Activated T-cell treated with anti-CD3 and anti-CD28 coated beads, Interleukin-2, amount 50 U/mL, for 24 hours (primary cell): ENCODE measurements around the gene KRTAP4-6.
"Not testable (repeated sequence)": the region's sequence is repeated elsewhere in the genome, so short reads cannot be mapped to it uniquely, and the experiment has no call there.

Source experiments
- DNase-seq: peaks from one replicate; pipeline ENCODE4 v3.0.0-alpha.2; 2020
- H3K27ac Mint-ChIP-seq: 2 replicates; pipeline ENCODE4 v1.8.0; 2020; ENCODE audit warnings: mild to moderate bottlenecking, mixed read lengths
- H3K27me3 Mint-ChIP-seq: 2 replicates; pipeline ENCODE4 v1.8.0; 2020; ENCODE audit warnings: mixed read lengths
- H3K36me3 Mint-ChIP-seq: 2 replicates; pipeline ENCODE4 v1.8.0; 2020; ENCODE audit warnings: low read depth, mixed read lengths
- H3K4me1 Mint-ChIP-seq: 2 replicates; pipeline ENCODE4 v1.8.0; 2020; ENCODE audit warnings: low read depth, mixed read lengths
- H3K4me3 Mint-ChIP-seq: 2 replicates; pipeline ENCODE4 v1.8.0; 2020; ENCODE audit warnings: mild to moderate bottlenecking, moderate library complexity, mixed read lengths
- H3K9me3 Mint-ChIP-seq: 2 replicates; pipeline ENCODE4 v1.8.0; 2020; ENCODE audit warnings: mixed read lengths

The KRTAP4-6 gene

DNA sequence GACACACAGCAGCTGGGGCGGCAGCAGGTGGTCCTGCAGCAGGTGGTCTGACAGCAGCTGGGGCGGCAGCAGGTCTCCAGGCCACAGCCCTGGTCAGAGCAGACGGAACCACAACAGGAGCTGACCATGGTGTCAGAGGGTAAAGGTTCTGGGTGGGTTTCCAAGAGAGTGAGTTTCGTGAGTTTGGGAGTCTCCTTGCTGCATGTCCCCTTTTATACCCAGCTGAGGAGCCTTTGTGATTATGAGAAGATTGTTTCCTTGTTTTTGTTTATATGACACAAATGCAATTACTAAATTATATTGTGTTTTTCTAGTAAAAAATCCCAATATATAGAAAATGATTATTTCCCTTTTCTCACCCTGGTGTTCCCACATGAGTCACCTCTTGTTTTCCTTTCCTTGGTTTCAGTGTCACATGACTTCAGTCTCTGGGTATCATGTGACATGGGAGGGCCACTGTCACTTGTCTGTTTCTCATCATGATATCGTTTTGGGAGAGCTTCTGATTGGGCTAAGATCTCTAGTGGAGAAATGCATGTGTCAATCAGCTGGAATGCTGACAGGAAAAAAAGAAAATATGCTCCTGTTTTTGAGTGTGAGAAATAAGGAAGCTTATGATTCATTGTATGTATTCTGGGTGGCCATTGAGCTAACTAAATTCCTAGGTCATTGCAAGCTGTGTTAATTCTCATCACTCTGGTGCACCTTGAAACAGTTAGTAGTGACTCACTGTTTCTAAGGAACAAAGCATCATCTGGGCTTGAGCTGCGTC lies at the start of gene KRTAP4-6:
Gene KRTAP4-6 (minus strand): TSS at position 185 of the 772 bp plus-strand sequence. CDS start 57 bp downstream, at position 128.
- DNase-seq: no peak
- peaks cover 7% of the 10 kb centered on the region for H3K36me3 Mint-ChIP-seq
- peaks cover 13% of the 10 kb centered on the region for H3K27me3 Mint-ChIP-seq
- H3K27ac Mint-ChIP-seq: no peak within 1 kb of the TSS
- H3K9me3 Mint-ChIP-seq: peaks cover 28% of the 10 kb centered on the region
- H3K4me1 Mint-ChIP-seq: no peaks in the 10 kb centered on the region
- no peak within 1 kb of the TSS for H3K4me3 Mint-ChIP-seq

GRCh38 chr17:41189837-41190318 lies 49.5 kb upstream of the KRTAP4-6 start, which contains the start of gene KRTAP9-1:
Gene KRTAP9-1, plus strand, starts transcription at chr17:41189887. Its CDS starts 0 bp downstream, at chr17:41189887.
- peaks cover 34% of the 10 kb centered on the region for H3K27me3 Mint-ChIP-seq
- H3K4me3 Mint-ChIP-seq, H3K9me3 Mint-ChIP-seq, H3K4me1 Mint-ChIP-seq, H3K27ac Mint-ChIP-seq, DNase-seq, H3K36me3 Mint-ChIP-seq: not testable (repeated sequence)

- Mint-ChIP-seq H3K27ac (no peak overlapping the region), H3K27me3 (peaks cover 35% of the 10 kb centered on the region), H3K4me1 (no peaks in the 10 kb centered on the region), H3K4me3 (no peak overlapping the region), H3K36me3 (no peaks in the 10 kb centered on the region), H3K9me3 (no peaks in the 10 kb centered on the region)
- DNase-seq: no peak
Measured at GRCh38 chr17:41186872-41187271, 46.5 kb upstream of the KRTAP4-6 start.

- H3K27me3 Mint-ChIP-seq: peaks cover 19% of the 10 kb centered on the region
- H3K4me3 Mint-ChIP-seq: no peak overlapping the region
- H3K9me3 Mint-ChIP-seq: no peaks in the 10 kb centered on the region
- DNase-seq: no peak
- no peaks in the 10 kb centered on the region for H3K4me1 Mint-ChIP-seq
- H3K27ac Mint-ChIP-seq: no peak overlapping the region
- no peaks in the 10 kb centered on the region for H3K36me3 Mint-ChIP-seq
Measured at GRCh38 chr17:41185001-41185400, 44.7 kb upstream of the KRTAP4-6 start.

GRCh38 chr17:41184480-41184961 lies 44.2 kb upstream of the KRTAP4-6 start, which contains the start of gene KRTAP4-1:
Gene KRTAP4-1, minus strand, starts transcription at chr17:41184911. Its CDS starts 57 bp downstream, at chr17:41184854.
- H3K36me3 Mint-ChIP-seq: no peaks in the 10 kb centered on the region
- no peak for DNase-seq
- no peak within 1 kb of the TSS for H3K27ac Mint-ChIP-seq
- no peaks in the 10 kb centered on the region for H3K9me3 Mint-ChIP-seq
- no peak within 1 kb of the TSS for H3K4me3 Mint-ChIP-seq
- peaks cover 14% of the 10 kb centered on the region for H3K27me3 Mint-ChIP-seq
- no peaks in the 10 kb centered on the region for H3K4me1 Mint-ChIP-seq

DNA sequence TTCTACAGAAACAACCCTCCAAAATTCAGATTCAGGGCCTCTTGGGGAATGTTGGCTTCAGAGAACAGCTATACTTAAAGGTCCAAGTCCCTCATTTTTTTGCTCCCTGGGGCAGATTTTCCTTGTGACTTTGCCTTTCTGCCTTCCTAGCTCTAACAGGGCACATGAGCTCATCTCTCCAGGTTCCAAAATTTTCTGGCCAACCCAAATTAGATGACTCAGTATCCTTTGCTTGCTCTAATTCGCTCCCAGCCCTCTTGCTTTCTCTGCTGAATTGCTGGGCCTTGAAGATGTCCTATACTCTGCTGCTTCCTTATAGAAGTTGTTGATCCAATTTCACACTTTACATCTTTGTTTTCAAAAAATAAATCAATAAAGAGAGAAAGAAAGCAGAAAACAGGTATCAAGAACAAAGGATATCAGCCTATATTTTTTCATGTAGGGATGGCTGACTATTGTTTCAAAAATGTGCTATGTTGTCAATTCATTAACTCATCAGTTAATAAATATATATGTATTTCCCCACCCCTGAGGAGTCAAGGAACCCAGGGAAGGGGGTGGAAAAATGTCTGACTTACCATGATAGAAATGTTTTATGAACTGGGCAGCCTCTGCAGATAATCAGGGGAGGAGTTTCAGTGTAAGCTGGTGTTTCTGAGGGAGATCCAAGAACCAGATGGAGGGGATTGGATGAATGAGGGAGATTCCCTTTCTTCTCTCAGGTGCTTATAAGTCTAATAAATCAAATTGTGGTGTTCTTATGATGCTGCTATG lies 38.7 kb upstream of the KRTAP4-6 start:
- Mint-ChIP-seq H3K27me3 (no peaks in the 10 kb centered on the region), H3K4me3 (no peak overlapping the region), H3K27ac (no peak overlapping the region), H3K36me3 (no peaks in the 10 kb centered on the region), H3K9me3 (no peaks in the 10 kb centered on the region), H3K4me1 (no peaks in the 10 kb centered on the region)
- no peak for DNase-seq

GRCh38 chr17:41178341-41178740 lies 38.0 kb upstream of the KRTAP4-6 start:
- Mint-ChIP-seq H3K9me3 (no peaks in the 10 kb centered on the region), H3K27me3 (no peaks in the 10 kb centered on the region), H3K27ac (no peak overlapping the region), H3K4me3 (no peak overlapping the region), H3K36me3 (no peaks in the 10 kb centered on the region), H3K4me1 (no peaks in the 10 kb centered on the region)
- no peak for DNase-seq

DNA sequence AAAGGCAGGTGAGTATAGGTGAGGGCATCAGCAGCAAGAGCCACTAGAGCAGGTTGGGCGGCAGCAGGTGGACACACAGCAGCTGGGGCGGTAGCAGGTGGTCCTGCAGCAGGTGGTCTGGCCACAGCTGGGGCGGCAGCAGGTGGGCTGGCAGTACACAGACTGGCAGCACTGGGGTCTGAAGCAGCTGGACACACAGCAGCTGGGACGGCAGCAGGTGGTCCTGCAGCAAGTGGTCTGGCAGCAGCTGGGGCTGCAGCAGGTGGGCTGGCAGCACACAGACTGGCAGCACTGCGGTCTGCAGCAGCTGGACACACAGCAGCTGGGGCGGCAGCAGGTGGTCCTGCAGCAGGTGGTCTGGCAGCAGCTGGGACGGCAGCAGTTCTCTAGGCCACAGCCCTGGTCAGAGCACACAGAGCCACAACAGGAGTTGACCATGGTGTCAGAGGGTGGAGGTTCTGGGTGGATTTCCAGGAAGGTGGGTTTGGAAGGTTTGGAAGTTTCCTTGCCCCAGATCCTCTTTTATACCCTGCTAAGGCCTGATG lies 37.5 kb upstream of the KRTAP4-6 start, which contains the start of gene KRTAP4-2:
Gene KRTAP4-2 (minus strand): TSS at position 495 of the 545 bp plus-strand sequence. CDS start 57 bp downstream, at position 438.
- no peaks in the 10 kb centered on the region for H3K36me3 Mint-ChIP-seq
- H3K9me3 Mint-ChIP-seq: no peaks in the 10 kb centered on the region
- H3K27ac Mint-ChIP-seq: no peak within 1 kb of the TSS
- H3K27me3 Mint-ChIP-seq: no peaks in the 10 kb centered on the region
- no peaks in the 10 kb centered on the region for H3K4me1 Mint-ChIP-seq
- DNase-seq: no peak
- no peak within 1 kb of the TSS for H3K4me3 Mint-ChIP-seq

GRCh38 chr17:41176744-41177387 lies 36.5 kb upstream of the KRTAP4-6 start:
- Mint-ChIP-seq H3K27ac (no peak overlapping the region), H3K9me3 (no peaks in the 10 kb centered on the region), H3K36me3 (no peaks in the 10 kb centered on the region), H3K4me1 (no peaks in the 10 kb centered on the region), H3K27me3 (no peaks in the 10 kb centered on the region), H3K4me3 (no peak overlapping the region)
- DNase-seq: no peak

DNA sequence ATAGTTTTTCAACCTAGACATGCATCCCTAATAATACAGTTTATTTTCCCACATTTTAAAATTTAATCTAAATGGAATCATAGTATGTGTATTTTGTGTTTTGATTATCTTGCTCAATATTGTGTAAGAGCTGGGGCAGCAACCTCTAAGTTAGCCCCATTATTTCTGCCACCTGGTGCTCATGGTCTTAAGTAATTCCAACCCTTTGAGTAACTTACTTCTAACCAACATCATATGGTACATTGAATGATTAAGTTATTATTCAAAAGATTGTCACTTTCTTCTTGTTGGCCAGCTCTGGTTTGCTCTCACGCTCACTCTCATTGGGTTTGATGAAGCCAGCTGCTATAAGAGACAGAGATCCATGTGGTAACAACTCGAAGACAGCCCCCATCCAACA lies 31.5 kb upstream of the KRTAP4-6 start:
- no peaks in the 10 kb centered on the region for H3K4me1 Mint-ChIP-seq
- no peak overlapping the region for H3K27ac Mint-ChIP-seq
- DNase-seq: no peak
- H3K27me3 Mint-ChIP-seq: no peaks in the 10 kb centered on the region
- no peak overlapping the region for H3K4me3 Mint-ChIP-seq
- H3K9me3 Mint-ChIP-seq: no peaks in the 10 kb centered on the region
- H3K36me3 Mint-ChIP-seq: no peaks in the 10 kb centered on the region

GRCh38 chr17:41168121-41168520 lies 27.8 kb upstream of the KRTAP4-6 start, which contains the start of gene KRTAP4-3:
Gene KRTAP4-3, minus strand, starts transcription at chr17:41168221. Its CDS starts 49 bp downstream, at chr17:41168172.
- Mint-ChIP-seq H3K27ac (no peak within 1 kb of the TSS), H3K9me3 (no peaks in the 10 kb centered on the region), H3K4me1 (no peaks in the 10 kb centered on the region), H3K4me3 (no peak within 1 kb of the TSS), H3K27me3 (no peaks in the 10 kb centered on the region), H3K36me3 (no peaks in the 10 kb centered on the region)
- DNase-seq: no peak

GRCh38 chr17:41167561-41167960 lies 27.2 kb upstream of the KRTAP4-6 start:
- no peak for DNase-seq
- Mint-ChIP-seq H3K4me3 (no peak overlapping the region), H3K36me3 (no peaks in the 10 kb centered on the region), H3K9me3 (no peaks in the 10 kb centered on the region), H3K27me3 (no peaks in the 10 kb centered on the region), H3K4me1 (no peaks in the 10 kb centered on the region), H3K27ac (no peak overlapping the region)

- DNase-seq: no peak
- Mint-ChIP-seq H3K9me3 (no peaks in the 10 kb centered on the region), H3K27me3 (peaks cover 6% of the 10 kb centered on the region), H3K27ac (no peak overlapping the region), H3K4me1 (no peaks in the 10 kb centered on the region), H3K4me3 (no peak overlapping the region), H3K36me3 (no peaks in the 10 kb centered on the region)
Measured at GRCh38 chr17:41163828-41164227, 23.5 kb upstream of the KRTAP4-6 start.

DNA sequence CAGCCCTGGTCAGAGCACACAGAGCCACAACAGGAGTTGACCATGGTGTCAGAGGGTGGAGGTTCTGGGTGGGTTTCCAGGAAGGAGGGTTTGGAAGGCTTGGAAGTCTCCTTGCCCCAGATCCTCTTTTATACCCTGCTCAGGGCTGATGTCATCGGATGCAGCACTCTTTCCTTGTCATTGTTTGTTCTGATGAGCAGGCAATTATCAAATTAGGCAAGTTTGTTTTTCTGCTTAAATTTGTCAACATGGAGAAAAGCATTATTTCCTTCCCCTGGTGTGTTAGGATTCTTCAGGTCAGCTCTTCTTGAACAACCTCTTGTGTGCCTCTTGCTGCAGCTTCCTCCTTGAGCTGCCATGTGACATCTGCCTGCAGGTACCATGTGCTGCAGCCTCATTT lies 20.3 kb upstream of the KRTAP4-6 start, which contains the start of gene KRTAP4-4:
Gene KRTAP4-4 (minus strand): TSS at position 101 of the 400 bp plus-strand sequence. CDS start 57 bp downstream, at position 44.
- Mint-ChIP-seq H3K4me1 (no peaks in the 10 kb centered on the region), H3K27ac (no peak within 1 kb of the TSS), H3K36me3 (no peaks in the 10 kb centered on the region), H3K9me3 (no peaks in the 10 kb centered on the region), H3K4me3 (no peak within 1 kb of the TSS), H3K27me3 (peaks cover 17% of the 10 kb centered on the region)
- DNase-seq: no peak
